HEK293 (cell line): ENCODE results near the gene METTL26.

Experiments used
- CTCF ChIA-PET: fragments of 350-600 bp; formaldehyde crosslinking; extraction: SDS; loops from one replicate; lab custom pipeline; 2021; ENCODE audit warnings: antibody characterized with exemption; lab: Yijun Ruan, JAX
- POLR2A ChIA-PET: fragments of 300-600 bp; formaldehyde crosslinking; extraction: SDS; loops from one replicate; lab custom pipeline; 2020; ENCODE audit warnings: antibody characterized with exemption, inconsistent platforms; lab: Yijun Ruan, JAX
- H3K27ac ChIP-seq: fragments of 200-500 bp; sonication (Bioruptor generic); 2 replicates; pipeline ENCODE4 v1.5.1; 2014; ENCODE audit warnings: low read depth, low read length, control low read depth, inconsistent platforms; ENCODE audit errors: extremely low read depth
- H3K36me3 ChIP-seq, 2 experiments: fragments of 200-500 bp in 1 of 2; sonication (Bioruptor generic) in 1 of 2; 1 replicate in 1 of 2; 2 replicates in 1 of 2; pipeline ENCODE4 v1.5.1; 2014 to 2017; ENCODE audit warnings: inconsistent platforms in 2 of 2, low read length in 2 of 2; ENCODE audit not compliant: control insufficient read depth in 2 of 2, insufficient read depth in 1 of 2
- H3K4me1 ChIP-seq: fragments of 200-500 bp; sonication (Bioruptor generic); 2 replicates; pipeline ENCODE4 v1.5.1; 2014; ENCODE audit warnings: mild to moderate bottlenecking, low read length, inconsistent platforms; ENCODE audit not compliant: control insufficient read depth, insufficient read depth
- H3K4me3 ChIP-seq: 2 replicates; pipeline ENCODE4 v1.5.1; 2011; ENCODE audit warnings: low read depth, mild to moderate bottlenecking, control low read depth, low read length, moderate library complexity
- H3K9me3 ChIP-seq: fragments of 200-500 bp; sonication (Bioruptor generic); 2 replicates; pipeline ENCODE4 v1.5.1; 2014; ENCODE audit warnings: low read depth, low read length, inconsistent platforms; ENCODE audit not compliant: control insufficient read depth, insufficient read depth
- BCL11B ChIP-seq: fragments of 450-650 bp; formaldehyde crosslinking; IDR thresholded peaks from 2 replicates; pipeline ENCODE4 v1.5.1; 2016; ENCODE audit warnings: low read depth, missing biosample characterization, missing genetic modification characterization
- IKZF3 ChIP-seq: fragments of 450-650 bp; IDR thresholded peaks from 2 replicates; pipeline ENCODE4 v1.5.0; 2018; ENCODE audit warnings: missing biosample characterization, mild to moderate bottlenecking, missing genetic modification characterization, moderate library complexity
- PBX3 ChIP-seq: sonication (generic); formaldehyde crosslinking; IDR thresholded peaks from 2 replicates; pipeline ENCODE4 v1.8.1; 2022; ENCODE audit warnings: mild to moderate bottlenecking, moderate library complexity, missing genetic modification reagents
- SP2 ChIP-seq: fragments of 450-650 bp; formaldehyde crosslinking; IDR thresholded peaks from 2 replicates; pipeline ENCODE4 v1.5.1; 2016; ENCODE audit warnings: missing biosample characterization, missing genetic modification characterization
- YY1 ChIP-seq: fragments of 450-650 bp; formaldehyde crosslinking; IDR thresholded peaks from 2 replicates; pipeline ENCODE4 v1.5.1; 2018; ENCODE audit warnings: missing biosample characterization, missing genetic modification characterization
- ZBTB1 ChIP-seq: fragments of 450-650 bp; formaldehyde crosslinking; IDR thresholded peaks from 2 replicates; pipeline ENCODE4 v1.5.1; 2016; ENCODE audit warnings: missing biosample characterization, missing genetic modification characterization
- ZBTB26 ChIP-seq: fragments of 450-650 bp; formaldehyde crosslinking; optimal IDR thresholded peaks from 2 replicates; pipeline ENCODE3; 2016; ENCODE audit warnings: missing biosample characterization, mild to moderate bottlenecking, missing genetic modification characterization
- ZBTB48 ChIP-seq: fragments of 450-650 bp; formaldehyde crosslinking; IDR thresholded peaks from 2 replicates; pipeline ENCODE4 v1.5.1; 2016; ENCODE audit warnings: missing biosample characterization, missing genetic modification characterization
- ZBTB7A ChIP-seq: fragments of 450-650 bp; formaldehyde crosslinking; IDR thresholded peaks from 2 replicates; pipeline ENCODE4 v1.5.1; 2016; ENCODE audit warnings: low read depth, missing biosample characterization, missing genetic modification characterization
- ZBTB8A ChIP-seq: fragments of 450-650 bp; formaldehyde crosslinking; IDR thresholded peaks from 2 replicates; pipeline ENCODE4 v1.5.1; 2016; ENCODE audit warnings: missing biosample characterization, missing genetic modification characterization
- ZFP37 ChIP-seq: fragments of 450-650 bp; formaldehyde crosslinking; IDR thresholded peaks from 2 replicates; pipeline ENCODE4 v1.5.1; 2016; ENCODE audit warnings: missing biosample characterization, missing genetic modification characterization
- ZNF140 ChIP-seq: fragments of 450-650 bp; formaldehyde crosslinking; IDR thresholded peaks from 2 replicates; pipeline ENCODE4 v1.5.1; 2016; ENCODE audit warnings: missing biosample characterization, missing genetic modification characterization
- ZNF157 ChIP-seq: fragments of 450-650 bp; formaldehyde crosslinking; IDR thresholded peaks from 2 replicates; pipeline ENCODE4 v1.5.1; 2016; ENCODE audit warnings: missing biosample characterization, missing genetic modification characterization
- ZNF518A ChIP-seq: fragments of 450-650 bp; formaldehyde crosslinking; conservative IDR thresholded peaks from 2 replicates; pipeline ENCODE4 v1.5.1; 2016; ENCODE audit warnings: low read depth, missing biosample characterization, missing genetic modification characterization
- ZNF561 ChIP-seq: fragments of 450-650 bp; IDR thresholded peaks from 2 replicates; pipeline ENCODE4 v1.5.1; 2018; ENCODE audit warnings: missing biosample characterization, missing genetic modification characterization, borderline replicate concordance
- ZNF664 ChIP-seq: fragments of 450-650 bp; formaldehyde crosslinking; IDR thresholded peaks from 2 replicates; pipeline ENCODE4 v1.5.1; 2016; ENCODE audit warnings: missing biosample characterization, missing genetic modification characterization
- ZNF785 ChIP-seq: fragments of 450-650 bp; formaldehyde crosslinking; IDR thresholded peaks from 2 replicates; pipeline ENCODE4 v1.5.1; 2016; ENCODE audit warnings: missing biosample characterization, missing genetic modification characterization
- ZSCAN30 ChIP-seq: fragments of 450-650 bp; IDR thresholded peaks from 2 replicates; pipeline ENCODE4 v1.5.1; 2018; ENCODE audit warnings: missing biosample characterization, mild to moderate bottlenecking, missing genetic modification characterization, moderate library complexity
- ZSCAN5A ChIP-seq: fragments of 450-650 bp; formaldehyde crosslinking; IDR thresholded peaks from 2 replicates; pipeline ENCODE4 v1.5.1; 2016; ENCODE audit warnings: missing biosample characterization, missing genetic modification characterization
- TF ChIP-seq, protein P1 (sequence below): fragments of 450-650 bp; formaldehyde crosslinking; IDR thresholded peaks from 2 replicates; pipeline ENCODE4 v1.5.1; 2016; ENCODE audit warnings: missing biosample characterization, missing genetic modification characterization

METTL26 gene

GRCh38 chr16:590815-591200 lies 45.3 kb downstream of the METTL26 start:
- Histone ChIP-seq H3K27ac (no peak overlapping the region), H3K4me1 (peaks cover 14% of the 10 kb centered on the region), H3K36me3 (no peaks in the 10 kb centered on the region), H3K4me3 (peak overlapping the region; percentile 69), H3K9me3 (no peaks in the 10 kb centered on the region)
- ChIA-PET POLR2A (interaction anchor here (1.4 kb wide), 1 partner anchor 22 kb away, joined by 4 read pairs; no protein-coding TSS in a partner anchor), CTCF (interaction anchor here (0.7 to 0.9 kb wide), 2 partner anchors 46 to 493 kb away, joined by 5 read pairs; partner anchors contain the start of gene METTL26)
- TF ChIP-seq ZBTB48 (peak; percentile 38; the same call in 1 of the 2 replicates), ZNF157 (tag by site-specific recombination) (0 out of 2 replicates have a peak, but pooled peaks have one; percentile 25), ZNF140 (tag by site-specific recombination) (no peak), SP2 (no peak), PBX3 (no peak), BCL11B (tag by site-specific recombination) (no peak; the same call in 1 of the 2 replicates), ZNF518A (tag by site-specific recombination) (no peak), ZNF785 (tag by site-specific recombination) (no peak), ZBTB8A (tag by site-specific recombination) (0 out of 2 replicates have a peak, but pooled peaks have one; percentile 9)

DNA sequence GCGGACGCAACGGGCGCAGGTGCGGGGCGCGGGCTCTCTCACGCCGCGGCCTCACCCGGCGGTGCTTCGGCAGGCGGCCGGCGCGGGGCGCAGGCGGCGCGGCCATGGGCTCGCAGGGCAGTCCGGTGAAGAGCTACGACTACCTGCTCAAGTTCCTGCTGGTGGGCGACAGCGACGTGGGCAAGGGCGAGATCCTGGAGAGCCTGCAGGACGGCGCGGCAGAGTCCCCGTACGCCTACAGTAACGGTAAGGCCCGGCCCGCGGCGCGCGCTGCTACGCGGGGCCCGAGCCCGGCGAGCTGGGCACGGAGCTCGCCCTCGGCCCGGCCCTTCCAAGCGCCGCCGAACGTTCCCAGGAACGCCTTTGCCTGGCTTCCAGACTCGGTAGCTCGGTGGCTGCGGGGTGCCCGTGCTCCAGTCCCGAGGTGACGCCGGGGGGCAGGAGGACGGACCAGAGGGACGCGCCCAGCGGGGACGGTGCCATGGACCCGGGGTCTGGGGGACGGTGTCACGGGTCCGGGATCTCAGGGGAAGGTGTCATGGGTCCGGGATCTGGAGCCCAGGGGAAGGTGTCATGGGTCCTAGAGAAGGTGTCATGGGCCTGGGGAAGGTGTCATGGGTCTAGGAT lies 45.8 kb downstream of the METTL26 start:
- Histone ChIP-seq H3K4me1 (peaks cover 14% of the 10 kb centered on the region), H3K27ac (peak overlapping the region; percentile 56; the same call in 1 of the 2 replicates), H3K4me3 (peak overlapping the region; percentile 69), H3K36me3 (no peaks in the 10 kb centered on the region), H3K9me3 (no peaks in the 10 kb centered on the region)
- CTCF ChIA-PET = interaction anchor here (0.6 to 0.9 kb wide), 2 partner anchors 11 to 46 kb away, joined by 3 to 5 read pairs; partner anchors contain the start of gene METTL26
- POLR2A ChIA-PET = interaction anchor here (0.7 to 1.4 kb wide), 2 partner anchors 21 to 63 kb away, joined by 3 to 4 read pairs; partner anchors contain the start of gene CAPN15
- TF ChIP-seq ZBTB7A (tag by site-specific recombination) = peak; percentile 8; the same call in 1 of the 2 replicates
- TF ChIP-seq ZSCAN30 = 0 out of 2 replicates have a peak, but pooled peaks have one; percentile 46
- TF ChIP-seq ZNF561 (tag by site-specific recombination) = peak; percentile 53; the same call in 1 of the 2 replicates
- TF ChIP-seq ZBTB8A (tag by site-specific recombination) = peak; percentile 74; the same call in 1 of the 2 replicates
- TF ChIP-seq, protein P1, sequence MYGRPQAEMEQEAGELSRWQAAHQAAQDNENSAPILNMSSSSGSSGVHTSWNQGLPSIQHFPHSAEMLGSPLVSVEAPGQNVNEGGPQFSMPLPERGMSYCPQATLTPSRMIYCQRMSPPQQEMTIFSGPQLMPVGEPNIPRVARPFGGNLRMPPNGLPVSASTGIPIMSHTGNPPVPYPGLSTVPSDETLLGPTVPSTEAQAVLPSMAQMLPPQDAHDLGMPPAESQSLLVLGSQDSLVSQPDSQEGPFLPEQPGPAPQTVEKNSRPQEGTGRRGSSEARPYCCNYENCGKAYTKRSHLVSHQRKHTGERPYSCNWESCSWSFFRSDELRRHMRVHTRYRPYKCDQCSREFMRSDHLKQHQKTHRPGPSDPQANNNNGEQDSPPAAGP (tag by site-specific recombination) = no peak
- peak; percentile 69 for TF ChIP-seq BCL11B (tag by site-specific recombination)
- TF ChIP-seq ZFP37 (tag by site-specific recombination) = 0 out of 2 replicates have a peak, but pooled peaks have one; percentile 32
- TF ChIP-seq ZNF664 (tag by site-specific recombination) = no peak
- TF ChIP-seq YY1 (tag by site-specific recombination) = 0 out of 2 replicates have a peak, but pooled peaks have one; percentile 40
- peak; percentile 32; the same call in 1 of the 2 replicates for TF ChIP-seq IKZF3 (tag by site-specific recombination)
- TF ChIP-seq ZBTB26 (tag by site-specific recombination) = peak; percentile 61
- no peak for TF ChIP-seq ZSCAN5A (tag by site-specific recombination)
- no peak for TF ChIP-seq PBX3
- no peak for TF ChIP-seq ZBTB1 (tag by site-specific recombination)
